ENCODE measurements around the gene SDK1.

DNA sequence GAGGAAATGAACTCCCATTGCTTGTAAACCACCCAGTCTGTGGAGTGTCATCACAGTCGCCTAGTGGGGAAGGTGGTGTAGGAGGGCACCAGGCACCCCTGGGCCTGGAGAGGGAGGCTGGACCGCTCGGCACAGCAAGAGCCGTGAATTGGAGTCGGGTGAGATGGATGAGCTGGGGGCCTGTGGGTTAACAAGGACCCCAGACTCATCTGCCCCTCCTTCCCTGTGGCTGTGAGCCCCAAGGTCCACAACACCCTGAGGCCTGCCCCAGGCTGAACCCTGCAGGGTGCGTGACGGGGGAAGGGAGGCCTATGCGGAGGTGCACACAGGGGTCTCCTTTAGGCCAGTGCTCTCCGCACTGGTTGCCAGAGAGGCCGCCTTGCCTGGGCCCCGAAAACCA is 799.6 kb downstream of the SDK1 start:
- TF ChIP-seq, protein P1, sequence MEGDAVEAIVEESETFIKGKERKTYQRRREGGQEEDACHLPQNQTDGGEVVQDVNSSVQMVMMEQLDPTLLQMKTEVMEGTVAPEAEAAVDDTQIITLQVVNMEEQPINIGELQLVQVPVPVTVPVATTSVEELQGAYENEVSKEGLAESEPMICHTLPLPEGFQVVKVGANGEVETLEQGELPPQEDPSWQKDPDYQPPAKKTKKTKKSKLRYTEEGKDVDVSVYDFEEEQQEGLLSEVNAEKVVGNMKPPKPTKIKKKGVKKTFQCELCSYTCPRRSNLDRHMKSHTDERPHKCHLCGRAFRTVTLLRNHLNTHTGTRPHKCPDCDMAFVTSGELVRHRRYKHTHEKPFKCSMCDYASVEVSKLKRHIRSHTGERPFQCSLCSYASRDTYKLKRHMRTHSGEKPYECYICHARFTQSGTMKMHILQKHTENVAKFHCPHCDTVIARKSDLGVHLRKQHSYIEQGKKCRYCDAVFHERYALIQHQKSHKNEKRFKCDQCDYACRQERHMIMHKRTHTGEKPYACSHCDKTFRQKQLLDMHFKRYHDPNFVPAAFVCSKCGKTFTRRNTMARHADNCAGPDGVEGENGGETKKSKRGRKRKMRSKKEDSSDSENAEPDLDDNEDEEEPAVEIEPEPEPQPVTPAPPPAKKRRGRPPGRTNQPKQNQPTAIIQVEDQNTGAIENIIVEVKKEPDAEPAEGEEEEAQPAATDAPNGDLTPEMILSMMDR (IDR thresholded peaks at IDR 0.05): no peak
- TF ChIP-seq POLR2A (IDR thresholded peaks at IDR 0.05): no peak
